Neural crest cell (in vitro differentiated cells): ENCODE data around the gene ELFN1. TPM values are rescaled to one million over a fixed set of nuclear protein-coding genes. Genes with fewer than 3 reads are reported as not detected.
A peak's percentile ranks its signal among the peaks of the same experiment; 100 is the strongest.

ENCODE experiments used
- DNase-seq: peaks from one replicate; pipeline ENCODE4 v3.0.0; 2021; ENCODE audit warnings: low read depth, mixed read lengths, low spot score
- H3K27ac Mint-ChIP-seq: one replicate; pipeline ENCODE4 v1.8.0; 2021; ENCODE audit warnings: mild to moderate bottlenecking, mixed read lengths; ENCODE audit not compliant: unreplicated experiment
- H3K27me3 Mint-ChIP-seq: 2 replicates; pipeline ENCODE4 v1.8.0; 2021; ENCODE audit warnings: low read depth, mild to moderate bottlenecking, mixed read lengths
- H3K36me3 Mint-ChIP-seq: 2 replicates; pipeline ENCODE4 v1.8.0; 2021; ENCODE audit warnings: low read depth, mild to moderate bottlenecking, mixed read lengths
- H3K4me1 Mint-ChIP-seq: 2 replicates; pipeline ENCODE4 v1.8.0; 2021; ENCODE audit warnings: mixed read lengths
- H3K4me3 Mint-ChIP-seq: one replicate; pipeline ENCODE4 v1.8.0; 2021; ENCODE audit warnings: mild to moderate bottlenecking, mixed read lengths
- H3K9me3 Mint-ChIP-seq: 2 replicates; pipeline ENCODE4 v1.8.0; 2021; ENCODE audit warnings: mixed read lengths
- total RNA-seq: library from RNA; stranded (reverse); gene quantifications from 2 replicates; pipeline ENCODE4 v1.2.1, GENCODE V29; 2021
- TF ChIP-seq, protein P1 (sequence below): fragments of 200-600 bp; sonication (generic); conservative IDR thresholded peaks from 2 replicates; pipeline ENCODE4 v1.5.0; 2021; ENCODE audit warnings: antibody characterized with exemption, mild to moderate bottlenecking

The ELFN1 gene
- total RNA-seq, 1 donor from 2014 or later: 8.5 TPM

DNA sequence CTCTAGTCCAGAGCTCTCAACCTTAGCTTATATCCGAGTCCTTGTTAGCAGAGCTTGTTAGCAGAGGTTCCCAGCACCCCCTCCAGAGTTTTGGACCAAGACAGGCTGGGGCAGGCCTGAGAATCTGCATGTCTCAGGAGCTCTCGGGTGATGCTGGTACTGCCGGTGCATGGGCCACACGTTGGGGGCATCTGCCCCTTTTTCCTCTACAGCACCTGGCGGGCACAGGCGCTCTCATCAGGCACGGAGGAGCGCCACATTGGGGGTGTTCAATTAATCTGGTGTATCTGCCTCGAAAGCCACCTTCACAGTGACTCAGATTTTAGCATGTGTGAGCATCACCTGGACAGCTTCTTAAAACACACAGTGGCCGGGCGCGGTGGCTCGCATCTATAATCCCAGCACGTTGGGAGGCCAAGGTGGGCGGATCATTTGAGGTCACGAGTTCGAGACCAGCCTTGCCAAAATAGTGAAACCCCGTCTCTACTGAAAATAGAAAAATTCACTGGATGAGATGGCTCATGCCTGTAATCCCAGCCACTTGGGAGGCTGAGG is 117.7 kb downstream of the ELFN1 start:
- Mint-ChIP-seq H3K9me3 (peaks cover 4% of the 10 kb centered on the region), H3K4me1 (peaks cover 3% of the 10 kb centered on the region), H3K27me3 (peaks cover 2% of the 10 kb centered on the region), H3K36me3 (peaks cover 2% of the 10 kb centered on the region), H3K4me3 (no peak overlapping the region), H3K27ac (no peak overlapping the region)
- TF ChIP-seq, protein P1, sequence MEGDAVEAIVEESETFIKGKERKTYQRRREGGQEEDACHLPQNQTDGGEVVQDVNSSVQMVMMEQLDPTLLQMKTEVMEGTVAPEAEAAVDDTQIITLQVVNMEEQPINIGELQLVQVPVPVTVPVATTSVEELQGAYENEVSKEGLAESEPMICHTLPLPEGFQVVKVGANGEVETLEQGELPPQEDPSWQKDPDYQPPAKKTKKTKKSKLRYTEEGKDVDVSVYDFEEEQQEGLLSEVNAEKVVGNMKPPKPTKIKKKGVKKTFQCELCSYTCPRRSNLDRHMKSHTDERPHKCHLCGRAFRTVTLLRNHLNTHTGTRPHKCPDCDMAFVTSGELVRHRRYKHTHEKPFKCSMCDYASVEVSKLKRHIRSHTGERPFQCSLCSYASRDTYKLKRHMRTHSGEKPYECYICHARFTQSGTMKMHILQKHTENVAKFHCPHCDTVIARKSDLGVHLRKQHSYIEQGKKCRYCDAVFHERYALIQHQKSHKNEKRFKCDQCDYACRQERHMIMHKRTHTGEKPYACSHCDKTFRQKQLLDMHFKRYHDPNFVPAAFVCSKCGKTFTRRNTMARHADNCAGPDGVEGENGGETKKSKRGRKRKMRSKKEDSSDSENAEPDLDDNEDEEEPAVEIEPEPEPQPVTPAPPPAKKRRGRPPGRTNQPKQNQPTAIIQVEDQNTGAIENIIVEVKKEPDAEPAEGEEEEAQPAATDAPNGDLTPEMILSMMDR: no peak
- DNase-seq: no peak

DNA sequence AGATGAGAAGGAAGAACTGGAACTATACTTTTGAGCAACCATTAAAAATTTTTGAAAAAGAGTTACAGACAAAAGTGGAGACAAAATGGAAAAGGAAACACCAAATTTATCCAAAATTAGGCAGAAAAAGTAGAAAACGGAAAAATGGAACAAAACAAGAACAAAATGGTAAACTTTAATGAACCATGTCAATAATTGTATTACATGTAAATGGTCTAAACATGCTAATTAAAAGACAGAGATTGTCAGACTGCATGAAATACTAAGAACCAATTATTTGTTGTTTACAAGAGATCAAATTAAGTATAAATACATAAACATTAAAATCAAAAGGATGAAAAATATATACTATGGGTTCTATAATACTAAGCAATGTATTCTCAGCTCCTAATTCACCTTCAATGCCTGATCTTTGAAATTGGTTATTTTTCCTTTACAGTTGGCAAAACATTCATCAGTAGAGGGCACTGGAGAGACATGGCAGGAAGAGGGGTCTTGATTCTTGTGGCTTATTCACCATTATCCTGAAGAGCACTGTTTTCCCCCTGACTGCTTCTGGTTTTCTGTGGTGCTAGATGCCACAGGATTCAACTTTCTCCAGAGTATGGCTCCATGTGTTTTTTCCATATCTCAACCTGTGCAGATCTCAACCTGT is 124.9 kb downstream of the ELFN1 start:
- Mint-ChIP-seq H3K36me3 (peaks cover 7% of the 10 kb centered on the region), H3K4me3 (no peak overlapping the region), H3K27ac (no peak overlapping the region), H3K27me3 (peaks cover 9% of the 10 kb centered on the region), H3K9me3 (peaks cover 18% of the 10 kb centered on the region), H3K4me1 (no peaks in the 10 kb centered on the region)
- DNase-seq: no peak
- TF ChIP-seq, protein P1: peak; percentile 34

Other genes starting within 250 kb of the ELFN1 start
- gene MICALL2, start 210.8 kb upstream of the ELFN1 start, total RNA-seq: 17.7 and 18.7 TPM in 2 replicates
- gene INTS1, start 165.9 kb upstream of the ELFN1 start, total RNA-seq: 123 and 134 TPM in 2 replicates
- 2.5 and 2.9 TPM in 2 replicates for gene MAFK, start 139.6 kb upstream of the ELFN1 start, total RNA-seq
- not detected in 2 replicates for gene TMEM184A, start 114.1 kb upstream of the ELFN1 start, total RNA-seq
- 50.6 and 57.8 TPM in 2 replicates for gene PSMG3, start 100.2 kb upstream of the ELFN1 start, total RNA-seq